DMS53 treated with DMSO at 0.1 percent for 48 hours (cell line): ENCODE data around the gene MEMO1.
"Not testable (repeated sequence)": the region's sequence is repeated elsewhere in the genome, so short reads cannot be mapped to it uniquely, and the experiment has no call there.

Source experiments
- DNase-seq: peaks from one replicate; lab custom pipeline; 2025; ENCODE audit not compliant: unreplicated experiment; lab: John Stamatoyannopoulos, UW

The MEMO1 gene

DNA sequence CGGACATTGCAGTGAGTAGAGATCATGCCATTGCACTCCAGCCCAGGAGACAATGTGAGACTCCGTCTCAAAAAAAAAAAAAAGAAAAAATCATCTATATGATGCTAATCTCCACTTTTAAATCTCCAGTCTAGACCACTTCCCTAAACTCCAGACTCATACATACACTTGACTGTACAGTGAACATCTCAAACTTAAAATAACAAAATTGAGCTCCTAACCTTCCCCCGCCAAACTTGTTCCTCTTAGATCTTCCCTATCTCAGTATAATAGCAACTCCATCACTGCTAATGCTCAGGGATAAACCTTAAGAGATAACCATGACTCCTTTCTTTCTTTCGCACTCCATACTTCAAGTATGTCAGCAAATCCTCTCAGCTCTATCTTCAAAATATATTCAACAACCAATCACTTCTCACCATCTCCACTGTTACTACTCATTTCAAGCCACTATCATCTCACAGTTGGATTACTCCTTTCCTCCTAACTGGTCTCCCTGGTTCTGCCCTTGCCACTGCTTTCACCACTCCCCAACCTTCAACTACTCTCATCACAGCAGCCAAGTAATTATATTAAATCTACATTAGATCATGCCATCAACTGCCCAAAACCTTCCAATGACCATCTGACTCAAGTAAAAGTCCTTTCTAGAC is 12.0 kb downstream of the MEMO1 start:
- no peak for DNase-seq

DNA sequence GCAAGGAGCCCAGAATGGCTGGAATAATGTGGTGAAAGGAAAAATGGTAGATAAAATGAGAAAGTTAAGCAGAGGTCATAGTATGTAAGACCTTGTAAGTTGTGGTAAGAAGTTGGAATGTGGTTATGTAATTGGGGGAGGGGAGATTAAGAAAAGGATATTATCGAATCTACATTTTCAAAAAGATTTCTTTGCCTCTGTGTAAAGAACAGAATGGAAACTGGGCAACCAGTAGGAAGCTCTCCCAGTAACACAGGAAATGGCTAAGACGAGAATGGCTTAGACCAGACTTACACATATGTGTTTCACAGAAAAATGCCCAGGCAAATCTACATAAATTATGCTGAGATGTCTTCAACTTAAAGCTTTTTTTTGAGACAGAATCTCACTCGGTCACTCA is 13.2 kb downstream of the MEMO1 start:
- DNase-seq, result no peak

DNA sequence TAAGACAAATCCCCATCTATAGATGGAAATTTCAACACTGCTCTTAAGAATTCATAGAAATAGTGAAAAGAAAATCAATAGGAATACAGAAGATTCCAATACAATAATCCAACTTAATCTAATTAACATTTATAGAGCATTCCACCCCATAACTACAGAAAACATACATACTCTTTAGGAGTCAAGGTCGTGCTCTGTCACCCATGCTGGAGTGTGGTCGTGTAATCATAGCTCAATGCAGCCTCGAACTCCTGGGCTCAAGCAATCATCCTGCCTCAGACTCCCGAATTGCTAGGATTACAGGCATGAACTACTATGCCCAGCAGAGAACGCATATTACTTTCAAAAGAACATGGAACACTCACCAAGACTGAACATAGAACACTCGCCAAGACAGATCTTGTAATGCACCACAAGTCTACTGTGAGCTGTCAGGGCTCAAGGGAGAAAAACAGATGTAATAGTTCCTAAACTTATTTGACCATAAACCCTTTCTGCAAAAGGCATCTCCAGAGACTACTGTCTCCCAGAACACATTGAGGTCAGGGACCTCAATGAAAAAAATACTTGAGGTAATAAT is 14.1 kb downstream of the MEMO1 start:
- DNase-seq, result no peak

DNA sequence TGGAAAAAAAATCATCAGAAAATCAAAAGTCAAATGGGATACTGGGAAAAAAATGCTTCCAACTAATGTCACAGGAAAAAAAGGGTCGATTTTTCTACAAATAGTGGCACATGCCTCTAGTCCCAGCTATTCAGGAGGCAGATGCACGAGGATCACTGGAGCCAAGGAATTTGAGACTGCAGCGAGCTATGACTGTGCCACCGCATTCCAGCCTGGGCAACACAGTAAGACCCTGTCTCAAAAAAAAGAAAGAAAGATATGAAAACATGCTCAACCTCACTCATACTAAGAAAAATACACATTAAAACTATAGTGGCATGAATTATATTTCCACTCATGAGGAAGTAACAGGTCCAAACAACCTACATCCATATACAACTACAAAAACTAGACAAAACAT is 17.9 kb downstream of the MEMO1 start:
- no peak for DNase-seq

DNA sequence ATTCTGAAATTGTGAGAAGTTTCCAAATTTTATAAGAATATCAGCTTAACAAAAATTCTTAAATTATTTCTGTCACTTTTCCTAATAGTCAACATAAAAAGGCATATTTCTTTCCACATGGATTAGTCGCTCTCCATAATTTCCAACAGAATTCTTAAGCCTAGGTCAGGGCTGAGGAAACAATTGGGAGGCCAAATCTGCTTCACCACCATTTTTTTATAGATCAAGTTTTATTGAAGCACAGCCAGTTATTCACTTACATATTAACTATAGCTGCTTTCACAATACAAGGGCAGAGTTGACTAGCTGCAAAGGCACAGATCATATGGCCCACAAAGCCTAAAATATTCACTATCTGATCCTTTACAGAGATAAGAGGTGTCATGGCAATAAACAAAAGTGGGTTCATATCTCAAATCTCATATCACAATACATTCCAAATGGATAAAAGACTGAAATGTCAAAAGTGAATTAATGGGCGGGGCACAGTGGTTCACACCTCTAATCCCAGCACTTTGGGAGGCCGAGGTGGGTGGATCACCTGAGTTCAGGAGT is 18.7 kb downstream of the MEMO1 start:
- DNase-seq, result no peak

DNA sequence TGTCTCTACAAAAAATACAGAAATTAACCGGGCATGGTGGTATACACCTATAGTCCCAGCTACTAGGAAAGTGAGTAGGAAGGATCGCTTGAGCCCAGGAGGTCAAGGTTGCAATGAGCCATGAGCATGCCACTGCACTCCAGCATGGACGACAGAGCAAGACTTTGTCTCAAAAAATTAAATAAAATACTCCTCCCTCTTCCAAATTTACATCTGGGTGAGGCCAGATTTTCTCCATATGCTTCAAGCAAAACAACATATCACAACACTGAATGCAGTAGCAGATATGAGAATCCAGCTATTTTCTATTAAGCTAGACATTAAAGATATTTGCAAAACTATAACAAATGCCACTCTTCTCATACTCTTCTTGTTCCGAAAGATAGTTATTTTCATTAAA is 20.9 kb downstream of the MEMO1 start:
- DNase-seq, result no peak

DNA sequence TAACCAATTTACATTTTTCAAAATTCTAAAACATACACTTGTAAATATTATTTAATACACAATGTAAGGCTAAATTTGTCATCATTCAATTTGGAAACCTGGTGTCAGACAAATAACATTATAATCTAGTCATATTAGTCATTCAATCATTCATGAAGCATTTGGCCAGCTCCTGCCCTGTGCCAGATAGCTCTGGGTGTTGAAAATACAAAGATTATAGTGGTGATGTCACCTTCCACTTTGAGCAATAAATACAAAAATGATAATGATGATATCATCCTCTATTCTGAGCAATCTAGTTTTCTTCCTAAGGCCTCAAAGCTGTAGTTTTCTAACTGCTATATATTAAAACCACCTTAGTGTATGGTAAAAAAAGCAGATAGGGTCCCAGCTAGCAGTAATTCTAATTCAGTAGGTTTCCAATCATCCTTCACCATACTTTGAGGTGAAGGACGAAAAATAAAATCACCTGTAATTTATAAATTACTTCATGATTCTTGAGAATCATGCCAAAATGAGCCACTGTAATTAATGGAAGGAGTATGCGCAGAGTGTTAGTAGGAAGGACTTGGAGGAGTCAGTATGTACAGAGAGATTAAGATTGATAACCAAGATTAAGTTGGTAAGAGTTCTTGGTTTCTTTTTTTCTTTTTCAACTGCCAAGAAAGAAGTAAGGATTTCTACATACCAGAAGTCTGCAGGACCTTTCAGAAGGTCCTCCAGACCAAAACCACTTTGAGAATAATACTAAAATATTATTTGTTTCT is 23.2 kb downstream of the MEMO1 start:
- no peak for DNase-seq

DNA sequence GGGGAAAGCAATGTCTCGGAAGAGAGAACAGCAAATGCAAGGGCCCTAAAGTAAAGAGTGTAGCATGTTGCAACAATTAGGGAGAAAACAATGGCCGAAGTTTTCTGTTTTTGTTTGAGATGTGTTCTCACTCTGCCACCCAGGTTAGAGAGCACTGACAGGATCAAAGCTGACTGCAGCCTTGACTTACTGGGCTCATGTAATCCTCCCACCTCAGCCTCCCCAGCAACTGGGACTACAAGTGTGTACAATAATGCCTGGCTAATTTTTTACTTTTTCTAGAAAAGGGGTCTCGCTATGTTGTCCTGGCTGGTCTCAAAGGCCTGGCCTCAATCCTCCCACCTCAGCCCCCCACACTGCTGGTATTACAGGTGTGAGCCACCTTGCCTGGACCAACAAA is 23.9 kb downstream of the MEMO1 start:
- no peak for DNase-seq

DNA sequence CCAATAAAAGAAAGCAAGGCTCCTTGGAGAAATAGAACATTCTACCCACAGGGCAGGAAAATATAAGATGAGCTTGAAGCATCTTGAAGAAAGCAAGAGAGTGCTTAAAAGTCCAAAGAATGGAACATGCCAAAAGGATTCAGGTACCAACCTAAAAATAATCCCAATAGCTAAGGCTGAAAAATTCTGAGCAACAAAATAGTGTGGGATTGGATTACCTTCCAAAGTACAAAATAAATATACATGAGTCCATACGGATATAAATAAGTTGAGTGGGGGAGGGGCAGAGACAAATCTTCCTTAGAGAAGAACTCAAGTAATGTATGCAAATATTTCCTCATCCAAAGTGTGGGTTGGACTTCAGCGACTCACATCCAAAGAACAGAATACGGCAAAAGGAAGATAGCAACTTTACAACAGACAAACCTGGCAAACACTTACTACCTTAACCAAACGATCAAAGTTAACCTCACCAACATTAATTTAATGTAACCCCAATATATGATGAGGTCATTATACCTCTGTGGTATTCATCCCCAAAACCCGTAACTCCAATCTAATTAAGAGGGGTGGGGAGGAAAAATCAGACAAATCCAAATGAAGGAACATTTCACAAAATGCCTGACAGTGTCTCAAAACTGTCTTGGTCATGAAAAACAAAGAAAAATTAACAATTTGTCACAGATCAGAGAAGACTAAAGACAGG is 26.9 kb downstream of the MEMO1 start:
- no peak for DNase-seq

DNA sequence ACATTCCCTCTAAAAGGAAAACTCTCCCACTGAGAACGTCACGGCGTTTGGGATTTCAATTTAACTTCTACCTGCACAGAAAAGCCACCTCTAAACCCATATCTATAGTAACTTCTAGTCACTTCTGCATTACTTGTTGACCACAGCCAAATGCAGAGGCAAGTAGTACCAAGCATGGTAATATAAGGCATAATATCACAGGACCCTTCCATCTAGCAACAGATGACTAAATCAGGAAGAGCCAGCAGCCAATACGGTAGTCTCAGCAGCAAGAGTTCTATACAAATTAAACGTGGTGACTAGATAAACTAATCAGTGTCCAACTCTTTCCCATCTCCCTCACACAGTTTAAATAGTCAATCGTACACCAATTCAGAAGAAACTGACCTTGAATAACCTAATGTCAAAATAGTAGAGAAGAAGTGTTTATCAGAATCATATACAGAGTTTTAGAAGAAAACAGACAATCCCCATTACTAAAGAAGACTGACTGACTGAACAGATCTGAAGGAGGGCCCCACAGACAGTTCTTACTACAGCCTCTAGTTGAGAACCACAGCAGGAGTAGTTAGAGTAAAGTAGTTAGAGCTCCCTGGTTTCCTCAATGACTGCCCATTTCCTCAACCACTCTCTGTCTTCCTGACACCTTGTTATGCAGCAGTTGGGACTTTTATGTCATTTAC is 30.0 kb downstream of the MEMO1 start:
- no peak for DNase-seq

DNA sequence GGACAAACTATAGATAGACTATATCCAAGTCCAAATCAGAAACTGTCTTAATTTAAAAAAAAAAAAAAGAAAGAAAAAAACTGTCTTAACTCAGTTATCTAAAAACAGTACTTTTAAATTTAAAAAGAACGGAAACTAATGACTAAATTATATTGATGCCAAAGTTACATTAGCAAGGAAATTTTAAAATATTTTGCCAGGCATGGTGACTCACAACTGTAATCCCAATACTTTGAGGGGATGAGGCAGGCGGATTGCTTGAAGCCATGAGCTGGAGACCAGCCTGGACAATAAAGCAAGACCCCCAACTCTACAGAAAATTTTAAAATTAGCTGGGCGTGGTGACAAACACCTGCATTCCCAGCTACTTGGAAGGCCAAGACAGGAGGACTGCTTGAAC is 30.9 kb downstream of the MEMO1 start:
- DNase-seq, result no peak

DNA sequence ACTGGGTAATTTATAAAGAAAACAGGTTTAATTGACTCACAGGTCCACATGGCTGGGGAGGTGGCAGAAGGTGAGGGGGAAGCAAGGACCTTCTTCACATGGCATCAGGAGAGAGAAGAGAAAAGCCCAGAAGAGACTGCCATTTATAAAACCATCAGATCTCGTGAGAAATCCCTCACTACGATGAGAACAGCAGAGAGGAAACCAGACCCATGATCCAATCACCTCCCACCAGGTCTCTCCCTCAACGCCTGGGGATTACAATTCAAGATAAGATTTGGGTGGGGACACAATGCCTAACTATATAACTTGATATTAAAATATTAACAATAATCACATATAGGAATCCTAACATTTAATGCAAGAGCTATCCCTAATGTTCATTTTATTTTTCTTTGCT is 31.8 kb downstream of the MEMO1 start:
- DNase-seq, result no peak

DNA sequence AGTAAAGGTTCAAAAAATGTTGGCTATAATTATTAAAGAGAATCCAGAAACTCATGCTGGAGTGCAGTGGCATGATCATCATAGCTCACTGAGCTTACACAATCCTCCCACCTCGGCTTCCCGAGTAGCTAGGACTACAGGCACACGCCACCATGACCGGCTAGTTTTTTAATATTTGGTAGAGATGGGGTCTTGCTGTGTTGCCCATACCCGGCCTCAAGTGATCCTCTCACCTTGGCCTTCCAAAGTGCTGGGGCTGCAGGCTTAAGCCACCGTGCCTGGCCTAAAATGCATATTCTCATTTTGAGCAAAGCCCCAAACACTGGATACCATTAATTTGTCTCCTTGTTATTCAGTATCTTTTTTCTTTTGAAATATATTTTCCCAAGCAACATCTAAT is 32.4 kb downstream of the MEMO1 start:
- DNase-seq, result no peak

DNA sequence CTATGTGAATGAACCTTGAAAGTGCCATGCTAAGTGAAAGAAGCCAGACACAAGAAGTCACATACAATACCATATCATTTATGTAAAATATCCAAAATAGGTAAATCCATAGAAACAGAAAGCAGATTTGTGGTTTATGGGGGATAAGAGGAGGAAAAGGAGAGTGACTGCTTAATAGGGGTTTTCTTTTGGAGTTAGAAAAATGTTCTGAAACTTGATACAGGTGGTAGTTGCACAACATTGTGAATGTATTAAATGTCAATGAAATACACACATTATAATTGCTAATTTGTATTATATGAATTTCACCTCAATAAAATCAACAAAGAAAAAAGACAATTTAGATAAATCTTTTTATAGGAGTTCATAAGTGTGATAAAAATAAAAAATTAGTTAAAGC is 37.1 kb downstream of the MEMO1 start:
- DNase-seq, result no peak

DNA sequence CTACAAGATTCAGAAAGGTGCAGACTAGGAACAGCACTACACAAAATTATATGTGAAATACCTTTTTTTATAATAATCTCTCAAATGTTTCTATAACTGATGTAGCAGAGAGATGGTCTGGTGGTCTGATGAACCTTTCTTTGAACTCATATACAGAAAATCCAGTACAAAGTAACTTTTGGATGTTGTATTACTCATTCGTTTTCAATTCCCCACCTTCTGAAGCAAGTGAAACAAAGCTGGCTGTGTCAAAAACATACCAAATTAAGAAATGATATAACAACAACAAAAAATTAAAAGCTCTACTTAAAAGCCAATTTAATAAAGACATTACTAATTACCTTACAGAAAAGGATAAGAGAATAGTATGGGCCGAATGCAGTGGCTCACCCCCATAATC is 38.7 kb downstream of the MEMO1 start:
- DNase-seq, result no peak

DNA sequence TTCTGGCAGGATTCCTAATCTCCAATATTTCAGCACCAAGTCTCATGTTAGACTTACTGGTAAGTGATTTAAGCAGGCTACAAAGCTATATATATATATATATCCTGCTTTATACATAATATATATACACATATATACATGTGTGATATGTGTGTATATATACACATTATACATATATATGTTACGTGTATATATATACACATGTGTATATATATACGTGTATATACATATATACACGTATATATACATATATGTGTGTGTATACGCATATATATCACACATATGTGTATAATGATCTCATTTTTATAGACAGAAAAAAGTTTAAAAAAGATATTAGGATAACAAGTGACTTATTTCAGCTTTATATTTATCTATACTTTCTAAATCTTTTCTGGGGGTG is 41.6 kb downstream of the MEMO1 start:
- DNase-seq, result no peak

DNA sequence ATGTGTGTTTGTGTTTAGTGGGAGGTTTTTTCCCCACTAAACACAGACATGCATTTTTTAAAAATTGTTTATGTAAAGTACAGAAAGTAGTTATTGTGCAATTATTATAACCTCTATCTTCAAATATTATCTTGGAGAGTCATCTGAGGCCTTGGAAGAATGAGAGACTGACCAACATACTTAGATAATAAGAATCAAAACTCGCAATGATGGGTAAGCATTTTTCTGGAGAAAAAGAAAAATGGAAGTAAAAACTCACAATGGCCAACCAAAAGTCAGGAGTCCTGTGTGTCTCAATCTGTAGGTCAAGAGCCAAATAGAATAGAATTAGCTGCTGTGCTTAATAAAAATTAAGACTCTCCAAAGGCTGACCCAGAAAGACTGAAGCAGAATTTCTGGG is 43.0 kb downstream of the MEMO1 start:
- no peak for DNase-seq

DNA sequence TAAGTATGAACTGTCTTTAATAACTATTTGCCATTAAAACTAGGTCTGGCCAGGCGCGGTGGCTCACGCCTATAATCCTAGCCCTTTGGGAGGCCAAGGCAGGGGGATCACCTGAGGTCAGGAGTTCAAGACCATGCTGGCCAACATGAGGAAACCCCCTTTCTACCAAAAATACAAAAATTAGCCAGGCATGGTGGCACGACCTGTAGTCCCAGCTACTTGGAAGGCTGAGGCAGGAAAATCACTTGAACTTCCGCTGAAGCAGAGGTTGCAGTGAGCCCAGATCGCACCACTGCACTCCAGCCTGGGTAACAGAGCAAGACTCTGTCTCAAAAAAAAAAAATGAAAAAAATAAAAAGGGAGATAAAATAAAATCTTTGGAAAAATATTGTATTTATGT is 44.4 kb downstream of the MEMO1 start:
- not testable (repeated sequence) for DNase-seq

DNA sequence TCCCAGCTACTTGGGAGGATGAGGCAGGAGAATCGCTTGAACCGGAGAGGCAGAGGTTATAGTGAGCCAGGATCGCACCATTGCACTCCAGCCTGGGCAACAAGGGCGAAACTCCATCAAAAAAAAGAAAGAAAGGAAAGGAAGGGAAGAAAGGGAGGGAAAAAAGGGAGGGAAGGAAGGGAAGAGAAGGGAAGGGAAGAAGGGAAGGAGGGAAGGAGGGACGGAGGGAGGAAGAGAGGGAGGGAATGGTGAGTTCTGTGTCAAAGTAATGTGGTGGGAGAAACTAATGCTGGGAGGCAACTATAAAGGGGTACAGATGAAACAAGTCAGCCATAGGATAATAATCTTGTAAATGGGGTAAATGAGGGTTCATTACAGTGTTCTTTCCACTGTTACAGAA is 45.7 kb downstream of the MEMO1 start:
- no peak for DNase-seq

DNA sequence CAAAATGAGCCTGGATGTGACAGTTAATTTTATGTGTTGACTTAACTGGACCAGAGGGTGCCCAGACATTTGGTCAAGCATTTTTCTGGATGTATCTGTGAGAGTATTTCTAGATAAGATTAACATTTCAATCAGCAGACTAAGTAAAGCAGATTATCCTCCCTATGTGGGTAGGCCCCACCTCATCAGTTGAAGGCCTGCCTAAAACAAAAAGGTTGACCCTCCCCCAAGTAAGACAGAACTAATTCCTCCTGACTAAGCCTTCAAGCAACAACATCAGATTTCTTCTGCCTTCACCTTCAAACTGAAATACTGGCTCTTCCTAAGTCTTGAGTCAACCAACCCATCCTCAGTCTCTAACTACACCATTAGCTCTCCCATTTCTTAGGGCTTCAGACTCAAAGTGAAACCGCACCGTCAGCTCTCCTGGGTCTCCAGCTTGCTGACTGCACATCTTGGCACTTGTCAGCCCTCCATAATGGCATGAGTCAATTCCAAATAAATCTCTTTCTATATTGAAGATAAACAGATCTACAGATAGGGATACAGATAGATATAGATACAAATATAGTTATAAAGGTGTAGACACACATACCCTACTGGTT is 47.9 kb downstream of the MEMO1 start:
- no peak for DNase-seq
